Stimulated activated CD4-positive, alpha-beta T cell treated with anti-CD3 and anti-CD28 coated beads, Interleukin-1b, Interleukin-23, amount 100 ng/mL, for 24 hours (primary cell): ENCODE measurements around the gene SLC9A4.

Experiments used
- DNase-seq, 4 experiments: peaks; one replicate each; pipeline ENCODE4 v3.0.0-alpha.2; 2020; ENCODE audit warnings: low read depth in 4 of 4, low spot score in 1 of 4

SLC9A4 gene

DNA sequence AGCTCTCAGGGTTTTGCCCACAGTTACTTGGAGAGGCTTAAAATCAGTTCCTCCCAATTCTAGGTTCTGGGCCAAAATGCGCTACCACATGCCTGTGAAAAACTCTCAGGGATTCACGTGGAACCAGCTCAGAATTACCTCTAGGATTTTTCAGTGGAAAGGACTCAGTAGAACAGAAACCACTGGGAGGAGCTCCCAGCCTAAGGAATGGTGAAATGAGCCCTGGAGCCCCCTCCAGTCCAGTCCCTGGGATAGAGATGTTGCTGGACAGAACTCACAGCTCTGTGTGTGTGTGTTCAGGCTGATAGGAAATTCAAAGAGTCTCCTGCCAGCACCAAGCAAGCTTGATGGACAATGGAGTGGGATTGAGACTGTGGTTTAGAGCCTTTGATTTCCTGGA, 21.1 kb upstream of the SLC9A4 start:
- DNase-seq, result no peak

DNA sequence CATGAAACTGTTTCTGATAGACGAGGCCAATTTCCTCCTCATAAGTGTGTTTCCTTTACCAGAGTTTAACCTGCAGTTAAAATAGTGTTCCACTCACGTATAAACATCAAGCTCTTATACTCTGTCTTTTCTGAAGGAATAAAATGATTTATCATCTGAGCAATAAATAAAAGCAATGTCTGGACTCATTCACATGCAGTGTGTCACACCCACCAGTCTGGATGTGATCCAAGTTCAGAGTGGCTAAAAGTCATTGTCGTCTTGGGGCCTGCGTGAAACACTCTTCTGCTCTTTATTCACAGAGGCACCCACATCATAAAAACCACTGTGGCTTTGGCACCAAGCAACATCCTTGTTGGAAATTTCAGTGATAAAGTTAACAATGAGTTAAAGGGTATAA, 19.5 kb upstream of the SLC9A4 start:
- no peak for DNase-seq

GRCh38 chr2:102455061-102455670, 17.9 kb upstream of the SLC9A4 start:
- DNase-seq, result no peak

DNA sequence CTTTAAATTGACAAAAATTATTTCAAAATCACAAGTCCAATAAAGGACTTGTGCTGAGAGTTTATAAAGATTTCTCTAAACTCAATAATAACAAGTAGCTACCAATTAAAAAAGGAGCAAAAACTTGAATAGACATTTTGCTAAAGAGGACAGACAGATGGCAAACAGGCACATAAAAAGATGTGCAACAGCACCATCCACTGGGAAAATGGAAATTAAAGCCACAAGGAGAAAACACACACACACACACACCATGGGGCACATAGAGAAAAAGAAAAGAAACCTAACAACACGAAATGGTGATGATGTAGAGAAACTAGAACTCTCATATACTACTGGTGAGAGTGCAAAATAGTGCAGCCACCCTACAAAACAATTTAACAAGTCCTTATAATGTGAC, 12.6 kb upstream of the SLC9A4 start:
- DNase-seq, result no peak

DNA sequence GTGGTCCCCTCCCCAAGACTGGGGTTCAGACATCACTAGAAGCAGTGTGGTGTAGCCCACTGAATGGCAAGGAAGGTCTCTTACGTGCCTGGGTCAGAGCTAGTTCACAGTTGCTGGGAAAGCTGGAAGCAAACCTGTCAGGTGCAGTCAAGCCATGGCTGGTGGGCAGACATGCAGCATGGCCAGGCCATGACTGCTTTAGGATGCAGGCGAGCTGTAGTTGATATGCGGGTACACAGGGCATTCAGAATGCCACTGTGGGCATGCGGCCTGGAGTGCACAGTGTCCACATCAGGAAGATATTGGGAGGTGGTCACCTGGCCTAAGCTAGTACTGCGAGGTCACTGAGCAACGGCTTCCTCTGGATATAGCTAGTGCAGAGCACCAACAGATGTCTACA, 11.8 kb upstream of the SLC9A4 start:
- no peak for DNase-seq

- no peak for DNase-seq
Measured at GRCh38 chr2:102463160-102463559, 9.9 kb upstream of the SLC9A4 start.

GRCh38 chr2:102470168-102470567, 2.9 kb upstream of the SLC9A4 start:
- no peak for DNase-seq

GRCh38 chr2:102473631-102474030, 605 bp downstream of the SLC9A4 start:
- no peak for DNase-seq

DNA sequence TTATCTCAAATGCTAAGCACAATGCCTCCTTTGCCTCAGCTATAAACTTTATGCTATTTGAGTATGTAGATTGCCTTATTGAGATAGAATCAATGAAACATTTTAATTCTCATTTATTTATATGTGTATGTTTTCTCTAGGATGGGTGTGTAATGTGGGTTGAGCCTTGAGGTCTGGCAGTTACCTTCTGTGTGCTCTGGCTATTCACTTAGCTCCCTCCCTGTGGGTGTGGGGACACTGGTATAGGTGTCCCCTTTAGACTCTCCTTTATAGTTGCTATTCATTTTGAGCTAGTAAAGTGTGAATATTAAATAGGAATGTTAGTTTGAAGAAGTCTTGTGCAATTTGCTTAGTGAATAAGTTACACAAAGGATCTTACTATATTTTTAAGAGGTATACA, 1.8 kb downstream of the SLC9A4 start:
- no peak for DNase-seq

GRCh38 chr2:102478686-102479470, 5.9 kb downstream of the SLC9A4 start:
- no peak for DNase-seq

GRCh38 chr2:102480285-102481195, 7.5 kb downstream of the SLC9A4 start:
- DNase-seq, result no peak

DNA sequence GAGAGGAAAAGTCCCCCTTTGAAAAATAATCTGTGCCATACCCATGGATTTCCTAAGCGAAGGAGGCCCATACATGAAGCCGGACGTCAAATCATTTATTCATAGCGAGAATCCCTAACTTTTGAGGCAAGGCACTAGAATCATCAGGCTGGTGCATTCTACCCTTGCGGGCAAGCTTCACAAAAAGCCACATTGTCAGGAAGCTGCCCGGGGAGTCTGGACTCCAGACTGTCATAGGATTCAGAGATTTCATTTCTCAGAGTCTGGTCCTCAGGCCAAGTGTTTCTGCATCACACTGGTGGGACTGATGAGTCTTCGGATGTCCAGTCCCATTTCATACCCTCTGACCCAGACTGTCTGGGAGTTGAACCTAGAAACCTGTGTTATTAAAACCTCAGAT, 8.9 kb downstream of the SLC9A4 start:
- DNase-seq, result no peak

GRCh38 chr2:102483086-102483485, 10.1 kb downstream of the SLC9A4 start:
- no peak for DNase-seq

DNA sequence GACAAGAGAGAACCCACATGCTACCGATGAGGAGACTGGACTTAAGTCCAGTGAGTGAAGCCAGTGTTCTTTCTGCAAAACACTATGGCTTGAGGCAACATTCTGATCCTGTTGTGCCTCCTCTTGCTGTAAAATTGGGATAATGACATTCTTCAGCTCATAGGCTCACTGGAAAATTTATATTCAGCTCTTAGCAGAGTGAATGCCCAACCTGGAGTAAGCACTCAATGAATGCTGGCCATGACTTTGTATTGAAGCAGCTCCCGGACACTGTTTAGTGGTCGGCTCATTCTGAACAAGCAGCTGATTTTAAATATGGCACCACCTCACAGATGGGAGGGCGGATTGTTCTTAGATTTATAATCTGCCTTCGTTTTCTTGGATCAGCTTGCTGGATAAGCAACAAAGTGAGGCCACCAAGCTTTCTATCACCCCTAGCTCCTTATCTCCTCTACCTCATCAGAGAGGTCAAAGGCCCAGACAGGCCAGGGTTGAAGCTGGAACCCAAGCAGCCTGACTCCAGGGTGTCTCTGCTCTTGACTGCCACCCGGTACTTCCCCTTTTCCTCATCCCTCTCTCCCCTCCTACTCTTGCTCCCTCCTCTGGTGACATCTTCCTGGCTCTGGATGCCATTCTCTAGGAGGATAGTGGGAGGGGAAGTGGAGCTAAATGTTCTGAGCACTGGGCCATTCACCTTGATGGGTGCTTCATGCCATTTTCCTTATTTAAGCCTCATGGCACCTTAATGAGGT, 11.5 kb downstream of the SLC9A4 start:
- DNase-seq, result no peak

GRCh38 chr2:102485147-102485785, 12.2 kb downstream of the SLC9A4 start:
- DNase-seq, result no peak

DNA sequence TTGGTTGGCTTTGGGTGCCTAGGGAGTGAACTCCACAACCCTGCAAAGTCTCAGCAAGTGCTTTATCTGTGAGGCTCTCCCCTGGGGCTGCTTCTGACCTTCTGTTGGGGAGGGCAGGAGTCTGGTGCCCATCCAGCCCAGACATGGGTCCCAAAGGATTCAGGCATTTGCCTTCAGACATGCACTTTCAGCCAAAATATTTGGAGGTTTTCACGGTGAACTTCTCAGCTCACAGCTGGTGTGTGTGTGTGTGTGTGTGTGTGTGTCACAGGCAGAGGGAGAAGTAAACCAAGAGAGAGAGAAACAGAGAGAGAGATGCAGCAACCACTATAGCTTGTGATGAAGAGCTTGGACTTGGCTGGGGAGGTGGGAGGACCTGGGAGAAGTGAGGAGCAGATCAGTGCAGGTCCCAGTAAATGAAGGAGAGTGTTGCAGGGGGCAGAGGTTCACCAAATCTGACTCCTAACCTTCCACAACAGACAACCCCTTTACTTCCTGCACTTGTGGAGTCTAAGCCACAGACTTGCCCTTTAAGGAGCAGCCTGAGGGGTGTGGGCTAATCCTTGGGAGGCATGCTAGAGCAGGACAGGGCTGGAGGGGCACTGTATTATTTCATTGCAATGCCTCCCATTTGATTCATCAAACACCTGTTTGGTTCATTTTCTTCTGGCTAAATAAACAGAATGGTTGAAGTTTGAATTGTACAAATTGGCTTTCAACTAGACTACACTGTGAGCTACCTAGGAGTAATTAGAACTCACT, 14.1 kb downstream of the SLC9A4 start:
- no peak for DNase-seq

- no peak for DNase-seq
Measured at GRCh38 chr2:102487761-102488462, 14.9 kb downstream of the SLC9A4 start.

DNA sequence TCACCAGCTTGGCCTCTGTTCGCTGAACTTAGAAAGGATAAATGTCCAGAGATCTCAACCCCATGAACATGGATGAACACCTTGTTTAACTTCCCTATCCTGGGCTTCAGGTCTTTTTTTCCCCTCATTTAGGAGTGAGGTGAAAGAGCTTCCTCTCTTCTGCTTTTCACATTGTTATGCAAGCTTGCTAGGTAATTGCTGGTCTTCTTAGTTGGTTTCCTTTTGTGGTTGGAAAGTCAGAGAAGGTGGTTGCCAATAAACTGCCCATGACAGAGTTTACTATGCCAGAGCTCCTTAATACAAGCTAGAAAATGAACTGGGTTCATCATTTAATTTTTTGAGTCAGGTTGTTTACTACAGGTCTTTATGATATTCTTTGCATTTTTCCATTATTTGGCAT, 16.6 kb downstream of the SLC9A4 start:
- no peak for DNase-seq

GRCh38 chr2:102492006-102492405, 19.0 kb downstream of the SLC9A4 start:
- no peak for DNase-seq
